AG08395 (cell line): ENCODE measurements around the gene NOLC1.

Experiments
- DNase-seq: peaks from one replicate; pipeline ENCODE4 v3.0.0; 2012; ENCODE audit warnings: mixed read lengths, low spot score

Gene NOLC1

GRCh38 chr10:102121739-102122372 is 30.3 kb upstream of the NOLC1 start:
- DNase-seq, result no peak

- DNase-seq, result no peak
These were observed 29.7 kb upstream of the NOLC1 start for GRCh38 chr10:102122450-102122849.

GRCh38 chr10:102123223-102123622 is 29.0 kb upstream of the NOLC1 start:
- DNase-seq, result no peak

DNA sequence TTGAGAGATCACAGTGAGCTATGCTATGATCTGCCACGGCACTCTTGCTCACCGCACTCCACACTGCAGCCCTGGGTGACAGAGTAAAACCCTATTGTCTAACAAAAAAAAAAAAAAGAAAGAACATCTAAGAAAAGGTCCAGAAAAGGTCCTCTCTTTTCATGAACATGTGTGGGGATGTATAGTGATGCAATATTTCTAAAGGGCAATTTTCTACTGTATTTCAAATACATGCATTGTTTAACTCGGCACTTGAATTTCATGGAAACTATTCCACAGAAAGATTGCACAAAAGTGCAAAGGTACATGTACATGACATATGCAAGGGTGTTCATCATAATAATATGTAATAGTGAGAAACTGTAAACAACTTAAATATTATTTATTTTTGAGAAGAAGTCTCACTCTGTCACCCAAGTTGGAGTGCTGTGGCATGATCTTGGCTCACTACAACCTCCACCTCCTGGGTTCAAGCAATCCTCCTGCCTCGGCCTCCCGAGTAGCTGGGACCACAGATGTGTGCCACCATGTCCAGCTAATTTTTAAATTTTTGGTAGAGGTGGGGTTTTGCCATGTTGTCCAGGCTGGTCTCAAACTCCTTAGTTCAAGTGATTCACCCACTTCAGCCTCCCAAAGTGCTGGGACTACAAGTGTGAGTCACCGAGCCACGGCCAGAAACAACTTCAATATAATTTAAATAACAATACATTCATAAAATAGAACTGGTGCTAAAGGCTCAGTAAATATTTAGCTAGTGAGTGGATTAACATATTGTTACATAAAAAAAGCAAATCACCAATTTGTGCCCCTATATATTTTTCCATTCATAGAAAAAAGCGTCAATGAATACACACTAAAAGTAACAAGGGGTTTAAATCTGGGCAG is 20.7 kb upstream of the NOLC1 start:
- DNase-seq, result no peak

DNA sequence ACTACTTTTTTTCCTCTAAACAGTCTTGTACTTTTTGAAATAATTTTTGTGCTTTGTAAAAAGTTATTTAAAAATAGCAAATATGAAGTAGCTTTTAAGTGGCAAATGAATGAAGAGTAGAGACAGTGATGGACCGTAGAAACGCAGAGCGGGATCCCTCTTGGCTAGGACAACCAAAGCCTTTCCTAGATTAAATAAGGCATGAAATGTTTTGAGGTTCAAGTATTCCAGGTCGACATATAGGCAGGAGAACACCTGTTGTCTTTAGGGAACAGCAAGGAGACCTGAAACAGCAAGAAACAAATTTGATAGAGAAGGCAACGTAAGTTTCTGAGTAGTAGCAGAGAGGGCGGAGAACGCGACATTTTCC is 20.0 kb upstream of the NOLC1 start:
- DNase-seq, result no peak

- DNase-seq, result peak; percentile 98
These were observed 19.4 kb upstream of the NOLC1 start, which contains the start of gene PPRC1 for GRCh38 chr10:102132563-102133372. PPRC1 (plus strand) TSS chr10:102133040; CDS start chr10:102133069, 29 bp downstream.

DNA sequence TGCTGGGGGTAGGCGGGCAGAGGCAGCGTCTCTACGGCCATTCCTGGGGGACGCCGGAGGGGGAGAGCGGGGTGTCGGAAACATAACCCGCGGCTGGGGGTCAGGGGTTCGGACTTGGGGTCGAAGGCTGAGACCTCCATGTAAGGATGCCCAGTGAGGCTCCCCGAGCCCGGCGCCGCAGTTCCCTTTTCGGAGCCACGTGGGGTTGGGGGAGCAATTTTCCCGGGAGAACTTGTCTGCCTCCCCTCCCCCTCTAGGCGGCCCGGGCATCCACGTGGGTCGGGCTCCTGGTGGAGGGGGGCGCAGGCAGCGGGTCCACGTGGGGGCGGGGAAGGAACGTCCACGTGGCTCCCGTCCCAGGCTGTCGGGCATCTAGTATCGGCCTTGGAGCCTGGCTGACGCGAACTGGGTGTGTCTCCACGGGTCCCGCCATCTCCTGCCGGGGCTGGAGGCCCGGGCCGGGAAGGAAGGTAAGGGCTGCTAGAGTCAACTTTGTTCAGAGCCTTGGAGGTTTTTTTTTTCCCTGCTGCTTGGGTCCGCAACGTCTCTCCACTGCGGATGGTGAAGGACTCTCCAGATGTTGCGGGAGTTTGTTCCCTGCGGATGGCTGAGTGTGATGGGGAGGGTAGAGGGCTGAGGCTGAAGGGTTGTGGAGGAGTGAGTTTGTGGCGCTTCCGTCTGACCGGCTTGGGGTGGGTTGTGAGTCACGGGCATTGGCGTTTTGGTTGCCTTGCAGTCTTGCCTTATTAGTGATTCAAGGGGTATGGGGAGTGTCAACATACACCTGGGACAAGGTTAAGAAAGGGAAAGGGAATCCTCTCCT is 18.6 kb upstream of the NOLC1 start:
- peak; percentile 77 for DNase-seq

- DNase-seq, result no peak
These were observed 17.8 kb upstream of the NOLC1 start for GRCh38 chr10:102134416-102134815.

GRCh38 chr10:102135956-102136526 is 16.1 kb upstream of the NOLC1 start:
- DNase-seq, result no peak

DNA sequence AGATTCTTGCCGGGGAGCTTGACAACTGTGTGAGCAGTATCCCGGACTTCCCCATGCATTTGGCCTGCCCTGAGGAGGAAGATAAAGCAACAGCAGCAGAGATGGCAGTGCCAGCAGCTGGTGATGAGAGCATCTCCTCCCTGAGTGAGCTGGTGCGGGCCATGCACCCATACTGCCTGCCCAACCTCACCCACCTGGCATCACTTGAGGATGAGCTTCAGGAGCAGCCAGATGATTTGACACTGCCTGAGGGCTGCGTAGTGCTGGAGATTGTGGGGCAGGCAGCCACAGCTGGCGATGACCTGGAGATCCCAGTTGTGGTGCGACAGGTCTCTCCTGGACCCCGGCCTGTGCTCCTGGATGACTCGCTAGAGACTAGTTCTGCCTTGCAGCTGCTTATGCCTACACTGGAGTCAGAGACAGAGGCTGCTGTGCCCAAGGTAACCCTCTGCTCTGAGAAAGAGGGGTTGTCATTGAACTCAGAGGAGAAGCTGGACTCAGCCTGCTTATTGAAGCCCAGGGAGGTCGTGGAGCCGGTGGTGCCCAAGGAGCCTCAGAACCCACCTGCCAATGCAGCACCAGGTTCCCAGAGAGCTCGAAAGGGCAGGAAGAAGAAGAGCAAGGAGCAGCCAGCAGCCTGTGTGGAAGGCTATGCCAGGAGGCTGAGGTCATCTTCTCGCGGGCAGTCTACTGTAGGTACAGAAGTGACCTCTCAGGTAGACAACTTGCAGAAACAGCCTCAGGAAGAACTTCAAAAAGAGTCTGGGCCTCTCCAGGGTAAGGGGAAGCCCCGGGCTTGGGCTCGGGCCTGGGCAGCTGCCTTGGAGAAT is 12.7 kb upstream of the NOLC1 start:
- no peak for DNase-seq

- DNase-seq, result no peak
These were observed 12.0 kb upstream of the NOLC1 start for GRCh38 chr10:102140218-102140617.

GRCh38 chr10:102140913-102141540 is 11.2 kb upstream of the NOLC1 start:
- DNase-seq, result no peak

- DNase-seq, result no peak
These were observed 10.5 kb upstream of the NOLC1 start for GRCh38 chr10:102141583-102142107.

DNA sequence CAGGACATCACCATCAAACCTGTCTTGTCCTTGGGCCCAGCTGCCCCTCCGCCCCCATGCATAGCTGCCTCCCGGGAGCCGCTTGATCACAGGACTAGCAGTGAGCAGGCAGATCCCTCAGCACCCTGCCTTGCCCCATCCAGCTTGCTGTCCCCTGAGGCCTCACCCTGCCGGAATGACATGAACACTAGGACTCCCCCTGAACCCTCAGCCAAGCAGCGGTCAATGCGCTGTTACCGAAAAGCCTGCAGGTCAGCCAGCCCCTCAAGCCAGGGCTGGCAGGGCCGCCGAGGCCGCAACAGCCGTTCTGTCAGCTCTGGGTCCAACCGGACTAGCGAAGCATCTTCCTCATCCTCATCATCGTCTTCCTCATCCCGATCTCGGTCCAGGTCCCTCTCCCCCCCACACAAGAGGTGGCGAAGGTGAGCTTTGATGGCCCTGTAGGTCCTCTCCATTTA is 5.2 kb upstream of the NOLC1 start:
- DNase-seq, result no peak

DNA sequence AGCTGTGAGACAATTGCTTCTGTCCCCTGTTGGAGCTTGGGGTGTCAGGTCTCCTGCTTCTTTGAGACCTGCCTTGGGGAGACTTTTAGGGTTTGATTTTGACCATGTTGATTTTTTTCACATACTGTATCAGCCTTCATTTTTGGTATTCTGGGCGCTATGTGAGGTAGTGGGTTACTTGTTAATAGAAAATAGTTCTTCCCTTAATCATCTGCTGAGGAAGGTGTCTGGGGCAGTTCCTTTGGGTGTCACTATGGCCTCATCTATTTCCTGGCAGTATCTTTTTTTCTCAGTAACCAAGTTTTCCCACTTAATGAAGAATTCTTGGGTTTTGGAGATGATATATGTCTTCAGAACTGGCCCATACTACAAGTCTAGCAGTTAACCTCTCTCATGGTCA is 4.6 kb upstream of the NOLC1 start:
- no peak for DNase-seq

- no peak for DNase-seq
These were observed 3.9 kb upstream of the NOLC1 start for GRCh38 chr10:102148275-102148674.

DNA sequence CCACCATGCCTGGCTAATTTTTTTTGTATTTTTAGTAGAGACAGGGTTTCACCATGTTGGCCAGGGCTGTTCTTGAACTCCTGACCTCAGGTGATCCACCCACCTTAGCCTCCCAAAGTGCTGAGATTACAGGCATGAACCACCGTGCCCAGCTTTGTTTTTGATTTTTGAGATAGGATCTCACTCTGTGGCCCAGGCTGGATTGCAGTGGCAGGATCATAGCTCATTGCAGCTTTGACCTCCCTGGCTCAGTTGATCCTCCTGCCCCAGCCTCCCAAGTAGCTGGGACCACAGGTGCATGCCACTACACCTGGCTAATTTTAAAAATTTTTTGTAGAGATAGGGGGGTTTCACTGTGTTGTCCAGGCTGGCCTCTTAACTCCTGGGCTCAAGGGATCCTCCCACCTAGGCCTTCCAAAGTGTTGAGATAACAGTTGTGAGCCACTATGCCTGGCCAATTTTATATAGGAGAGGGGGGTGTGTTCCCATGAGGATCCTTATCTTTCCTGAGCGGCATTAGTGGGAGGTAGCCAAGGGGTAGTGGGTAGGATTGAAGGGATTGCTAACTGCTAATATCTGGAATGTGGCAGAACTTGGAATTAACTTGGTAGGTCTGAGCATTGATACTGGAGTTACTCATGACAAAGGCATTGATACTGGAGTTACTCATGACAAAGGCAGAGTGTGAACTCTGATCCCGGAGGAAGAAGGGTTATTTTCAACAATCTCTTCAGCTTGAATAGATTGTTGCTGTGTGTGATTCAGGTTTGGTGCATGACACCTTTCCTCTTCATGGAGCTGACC is 1.0 kb upstream of the NOLC1 start:
- peak; percentile 40 for DNase-seq

- DNase-seq, result peak; percentile 13
These were observed 329 bp downstream of the NOLC1 start for GRCh38 chr10:102152545-102152890.

- no peak for DNase-seq
These were observed 968 bp downstream of the NOLC1 start for GRCh38 chr10:102153093-102153620.
